Ovary (tissue), 9 donors: ENCODE data around the gene TM9SF4. TPM values are rescaled to one million over a fixed set of nuclear protein-coding genes. Genes with fewer than 3 reads are reported as not detected.

Experiments used
- DNase-seq, 5 donors: peaks; one replicate each; pipeline ENCODE4 v3.0.0-alpha.2; 2019 to 2020
- H3K27ac ChIP-seq, 2 donors: fragments of 200-600 bp; one replicate each; pipeline versions ENCODE4 v1.5.1 to v1.8.0; 2019 to 2022
- H3K27me3 ChIP-seq: fragments of 200-600 bp; one replicate; pipeline ENCODE4 v1.8.0; 2022
- H3K36me3 ChIP-seq: fragments of 200-600 bp; sonication (generic); one replicate; pipeline ENCODE4 v1.5.1; 2019
- H3K4me1 ChIP-seq: one replicate; pipeline ENCODE4 v1.8.1; 2013; ENCODE audit warnings: mild to moderate bottlenecking, moderate library complexity; ENCODE audit not compliant: insufficient read depth
- H3K4me3 ChIP-seq: fragments of 200-600 bp; sonication (generic); one replicate; pipeline ENCODE4 v1.5.1; 2017
- H3K9me3 ChIP-seq, 2 donors: fragments of 200-600 bp in 1 of 2; sonication (generic) in 1 of 2; one replicate each; pipeline versions ENCODE4 v1.5.1 to v1.8.1; 2013 to 2019; ENCODE audit warnings: mild to moderate bottlenecking in 1 of 2, moderate library complexity in 1 of 2
- CTCF ChIP-seq, 3 donors: fragments of 450-650 bp in 2 of 3; fragments of 200-600 bp in 1 of 3; IDR thresholded peaks; one replicate each; pipeline versions ENCODE4 v1.5.1 to v1.8.0; 2016 to 2022; ENCODE audit warnings: antibody characterized with exemption in 3 of 3, mild to moderate bottlenecking in 1 of 3
- EP300 ChIP-seq: sonication (generic); formaldehyde crosslinking; IDR thresholded peaks from one replicate; pipeline ENCODE4 v1.6.1; 2017; ENCODE audit warnings: antibody characterized with exemption
- POLR2A ChIP-seq: fragments of 450-650 bp; IDR thresholded peaks from one replicate; pipeline ENCODE4 v1.6.1; 2017; ENCODE audit warnings: antibody characterized with exemption, mild to moderate bottlenecking, moderate library complexity
- whole genome bisulfite sequencing, 3 donors: extraction: QIAGEN DNeasy Blood & Tissue Kit in 1 of 3; methylation state at CpG; one replicate each; pipeline versions ENCODE4 v1.1.5 to v1.1.7; 2013 to 2017; 5-methylcytosine and 5-hydroxymethylcytosine counted together
- intact Hi-C, 4 donors: fragments of 100-400 bp; cut with DNase I; formaldehyde crosslinking; loops; one replicate each; pipeline versions ENCODE4 v1.11.0 to v1.15.1; 2022 to 2023
- polyA plus RNA-seq, 2 donors: library from polyadenylated mRNA; stranded (reverse); fragments of 200-250 nt in 1 of 2; fragments of 350-450 nt in 1 of 2; fragmentation: Illumina TruSeq in 1 of 2; extraction: RNeasy Lipid Tissue Mini Kit (QIAGEN cat#74804) in 1 of 2; gene quantifications; one replicate each; pipeline ENCODE4 v1.2.3, GENCODE V29; 2013 to 2014
- total RNA-seq, 7 donors: library from RNA; depleted of rRNA in 2 of 7; stranded (reverse); fragments of >200 nt in 2 of 7; fragmentation: NEBNext Ultra II Directional in 3 of 7; extraction: Animal tissue kit (Norgen Biotek cat#: 25700) in 3 of 7; gene quantifications; one replicate each; pipeline versions ENCODE4 v1.1.0 to v1.2.4, GENCODE V29; 2016 to 2023
- donor health status: DM: no; HTN: no; CAD: no; lungs with moderate emphysema.
- donor health status: DM: no; HTN: no; CAD: no.
- donor health status: Bipolar disorder and iron deficiency.
- donor health status: DM: yes; HTN: yes; CAD: no.
- donor health status: DM: no; HTN: no; CAD: no.
- donor health status: DM: yes; HTN: yes; CAD: no.

Gene TM9SF4
- total and polyA plus RNA-seq, 9 donors = 16.2 to 51.0 (median 37.2) TPM

GRCh38 chr20:32162351-32162750, 52.8 kb downstream of the TM9SF4 start:
- Histone ChIP-seq H3K36me3 (no peaks in the 10 kb centered on the region), H3K4me1 (peaks cover 7% of the 10 kb centered on the region), H3K9me3 (no peaks in the 10 kb centered on the region), H3K4me3 (no peak overlapping the region), H3K27me3 (no peaks in the 10 kb centered on the region), H3K27ac (no peak overlapping the region)
- intact Hi-C loops = no loop called here
- DNase-seq = no peak
- WGBS, 3 donors = 22 to 52% (median 44%) methylated on average over 3 of the region's 3 CpGs
- TF ChIP-seq POLR2A (no peak), EP300 (no peak), CTCF (IDR thresholded peaks at IDR 0.05) (no peak)

GRCh38 chr20:32163951-32164350, 54.4 kb downstream of the TM9SF4 start:
- DNase-seq = no peak
- intact Hi-C loops = no loop called here
- Histone ChIP-seq H3K4me3 (no peak overlapping the region), H3K27ac (no peak overlapping the region), H3K36me3 (no peaks in the 10 kb centered on the region), H3K27me3 (no peaks in the 10 kb centered on the region), H3K9me3 (no peaks in the 10 kb centered on the region), H3K4me1 (peaks cover 7% of the 10 kb centered on the region)
- TF ChIP-seq CTCF (IDR thresholded peaks at IDR 0.05) (no peak), EP300 (no peak), POLR2A (no peak)
- 74 to 80% (median 74%) methylated on average over 5 of the region's 5 CpGs for WGBS, 3 donors

GRCh38 chr20:32164984-32165735, 55.6 kb downstream of the TM9SF4 start:
- intact Hi-C loops = no loop called here
- Histone ChIP-seq H3K4me3 (no peak overlapping the region), H3K9me3 (no peaks in the 10 kb centered on the region), H3K27me3 (no peaks in the 10 kb centered on the region), H3K27ac (peak overlapping the region; percentile 37 to 73), H3K4me1 (peaks cover 7% of the 10 kb centered on the region), H3K36me3 (no peaks in the 10 kb centered on the region)
- whole genome bisulfite sequencing, 3 donors = 18 to 23% (median 23%) methylated on average over 21 of the region's 21 CpGs
- DNase-seq = peak; percentile 63 to 86 (median 70)
- TF ChIP-seq EP300 = no peak
- no peak for TF ChIP-seq CTCF (IDR thresholded peaks at IDR 0.05)
- TF ChIP-seq POLR2A = no peak

DNA sequence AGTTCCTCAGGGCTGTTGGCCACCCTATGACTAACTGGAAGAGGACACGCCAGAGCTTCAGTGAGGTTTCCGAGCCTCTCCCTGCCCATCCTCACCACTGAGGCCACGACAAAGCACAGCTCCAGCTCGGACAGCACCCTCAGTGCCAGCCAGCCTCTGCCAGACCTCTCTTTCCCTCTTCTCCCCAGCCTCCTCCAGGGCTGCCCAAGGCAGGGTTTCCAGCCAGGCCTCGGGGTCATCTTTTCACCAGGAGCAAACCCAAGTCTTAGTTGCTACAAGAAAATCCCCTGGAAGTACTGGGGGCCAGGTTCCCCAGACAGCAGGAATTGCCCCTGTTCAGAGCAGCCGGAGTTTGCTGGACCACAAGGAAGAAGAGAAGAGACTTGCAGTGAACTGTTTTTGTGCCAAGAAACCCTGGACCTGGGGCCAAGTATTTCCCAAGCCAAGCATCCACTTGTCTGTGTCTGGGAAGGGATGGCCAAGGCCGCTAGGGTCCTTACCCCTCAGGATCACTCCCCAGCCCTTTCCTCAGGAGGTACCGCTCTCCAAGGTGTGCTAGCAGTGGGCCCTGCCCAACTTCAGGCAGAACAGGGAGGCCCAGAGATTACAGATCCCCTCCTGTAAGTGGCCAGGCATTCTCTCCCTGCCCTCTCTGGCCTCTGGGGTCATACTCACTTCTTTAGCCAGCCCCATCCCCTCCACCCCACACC, 56.5 kb downstream of the TM9SF4 start:
- Histone ChIP-seq H3K36me3 (no peaks in the 10 kb centered on the region), H3K27ac (peak overlapping the region; percentile 37 to 73), H3K27me3 (no peaks in the 10 kb centered on the region), H3K4me3 (no peak overlapping the region), H3K9me3 (no peaks in the 10 kb centered on the region), H3K4me1 (peaks cover 7% of the 10 kb centered on the region)
- intact Hi-C loops = no loop called here
- TF ChIP-seq CTCF (IDR thresholded peaks at IDR 0.05) = no peak
- TF ChIP-seq EP300 = no peak
- no peak for TF ChIP-seq POLR2A
- DNase-seq = peak; percentile 54 to 76 (median 66)
- 32 to 40% (median 39%) methylated on average over 8 of the region's 8 CpGs for WGBS, 3 donors
